HAP-1 (cell line): ENCODE results near the gene EXOSC5.

Source experiments
- DNase-seq, 2 experiments: peaks; one replicate each; pipeline ENCODE4 v3.0.0-alpha.2; 2016 to 2020; ENCODE audit warnings: low spot score in 2 of 2
- H3K27me3 ChIP-seq: fragments of 250-450 bp; sonication (Bioruptor Pico); 2 replicates; pipeline ENCODE4 v1.5.1; 2020; ENCODE audit warnings: low read depth, mild to moderate bottlenecking, moderate library complexity
- H3K36me3 ChIP-seq: fragments of 250-450 bp; sonication (Bioruptor Pico); replicated peaks from 2 replicates; pipeline ENCODE4 v1.5.1; 2020; ENCODE audit warnings: mild to moderate bottlenecking
- H3K4me1 ChIP-seq: fragments of 250-450 bp; sonication (Bioruptor Pico); 2 replicates; pipeline ENCODE4 v1.5.1; 2020; ENCODE audit warnings: mild to moderate bottlenecking
- H3K4me3 ChIP-seq: fragments of 250-450 bp; sonication (Bioruptor Pico); 2 replicates; pipeline ENCODE4 v1.5.1; 2020; ENCODE audit warnings: mild to moderate bottlenecking, moderate library complexity
- H3K9me3 ChIP-seq: fragments of 250-450 bp; sonication (Bioruptor Pico); 2 replicates; pipeline ENCODE4 v1.5.1; 2020; ENCODE audit warnings: mild to moderate bottlenecking, moderate library complexity
- in situ Hi-C: fragments of 300-500 bp; cut with MboI; formaldehyde crosslinking; loops from 3 replicates; pipeline ENCODE4 v1.14.3; 2020; ENCODE audit warnings: low sequenced_read_pairs, inconsistent platforms, mixed read lengths

The EXOSC5 gene

GRCh38 chr19:41362143-41362847 lies 34.9 kb downstream of the EXOSC5 start:
- Histone ChIP-seq H3K36me3 (no peaks in the 10 kb centered on the region), H3K9me3 (no peaks in the 10 kb centered on the region), H3K27me3 (no peaks in the 10 kb centered on the region), H3K4me1 (peaks cover 5% of the 10 kb centered on the region), H3K4me3 (no peak overlapping the region)
- no peak for DNase-seq
- in situ Hi-C loops = no loop called here

GRCh38 chr19:41359741-41360140 lies 37.4 kb downstream of the EXOSC5 start:
- Histone ChIP-seq H3K4me1 (peaks cover 5% of the 10 kb centered on the region), H3K27me3 (no peaks in the 10 kb centered on the region), H3K9me3 (no peaks in the 10 kb centered on the region), H3K36me3 (no peaks in the 10 kb centered on the region), H3K4me3 (no peak overlapping the region)
- DNase-seq = no peak
- in situ Hi-C loops = no loop called here

- Histone ChIP-seq H3K27me3 (no peaks in the 10 kb centered on the region), H3K4me1 (peaks cover 3% of the 10 kb centered on the region; the same call in 1 of the 2 replicates), H3K36me3 (no peaks in the 10 kb centered on the region), H3K4me3 (no peak overlapping the region), H3K9me3 (no peaks in the 10 kb centered on the region)
- in situ Hi-C loops = no loop called here
- no peak for DNase-seq
These were observed 39.4 kb downstream of the EXOSC5 start for GRCh38 chr19:41357746-41358145.

DNA sequence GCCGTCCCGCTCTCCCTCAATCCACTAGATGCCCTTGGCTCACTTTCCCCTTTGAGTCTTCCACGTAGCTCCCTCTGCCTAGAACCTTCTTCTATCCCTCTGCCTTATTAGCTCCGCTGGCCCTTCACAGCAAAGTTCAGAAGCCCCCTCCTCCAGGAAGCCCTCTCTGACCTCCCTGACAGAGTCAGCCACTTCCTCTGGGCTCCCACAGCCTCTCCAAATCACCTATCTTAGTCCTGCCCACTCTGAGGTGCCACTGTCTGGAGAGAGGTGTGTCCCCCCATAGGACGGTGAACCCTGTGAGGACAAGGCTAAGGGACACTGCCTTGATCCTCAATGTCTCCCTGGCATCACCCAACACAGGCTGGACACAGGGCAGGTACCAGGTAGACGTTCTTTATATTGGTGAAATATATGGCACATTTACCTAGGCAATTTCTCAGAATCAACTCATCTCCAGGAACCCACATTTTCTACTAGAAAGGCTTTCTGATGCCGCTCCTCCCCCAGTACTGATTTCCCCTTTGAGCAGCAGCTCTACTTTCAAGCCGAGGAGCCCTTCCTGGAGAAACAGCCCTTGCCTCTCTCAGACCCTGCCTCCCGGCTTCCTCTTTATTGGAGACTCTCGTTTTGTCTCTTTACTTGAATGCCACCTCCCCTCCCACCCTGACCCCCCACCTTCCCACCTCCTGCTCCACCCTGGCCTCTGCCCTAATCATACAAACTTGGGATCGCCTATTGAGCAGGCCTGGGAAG lies 40.0 kb downstream of the EXOSC5 start:
- H3K36me3 ChIP-seq = no peaks in the 10 kb centered on the region
- no peak for DNase-seq
- in situ Hi-C loops = no loop called here
- peaks cover 3% of the 10 kb centered on the region; the same call in 1 of the 2 replicates for H3K4me1 ChIP-seq
- no peak overlapping the region for H3K4me3 ChIP-seq
- no peaks in the 10 kb centered on the region for H3K9me3 ChIP-seq
- H3K27me3 ChIP-seq = no peaks in the 10 kb centered on the region

- in situ Hi-C loops = no loop called here
- no peaks in the 10 kb centered on the region for H3K36me3 ChIP-seq
- no peak overlapping the region for H3K4me3 ChIP-seq
- H3K4me1 ChIP-seq = peaks cover 3% of the 10 kb centered on the region; the same call in 1 of the 2 replicates
- no peak for DNase-seq
- no peaks in the 10 kb centered on the region for H3K27me3 ChIP-seq
- H3K9me3 ChIP-seq = no peaks in the 10 kb centered on the region
These were observed 41.4 kb downstream of the EXOSC5 start for GRCh38 chr19:41355802-41356201.

DNA sequence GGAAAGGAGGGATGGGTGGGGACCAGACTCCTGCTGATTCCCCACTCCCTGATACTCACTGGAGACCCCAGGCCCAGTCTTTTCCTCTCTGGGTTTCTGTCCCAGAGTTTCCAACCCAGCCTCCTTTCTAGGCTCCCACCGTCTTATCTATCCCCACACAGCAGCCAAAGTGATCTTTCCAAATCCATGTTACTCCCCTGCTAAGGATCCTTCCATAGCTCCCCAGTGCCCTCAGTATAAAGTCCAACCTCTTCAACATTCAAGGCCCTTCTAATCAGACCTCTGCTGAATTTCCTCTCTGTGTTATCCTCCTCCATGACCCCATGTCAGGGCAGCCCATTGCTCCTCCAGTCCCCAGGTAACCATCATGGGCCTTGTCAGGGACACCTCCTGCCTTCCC lies 42.1 kb downstream of the EXOSC5 start:
- H3K27me3 ChIP-seq = no peaks in the 10 kb centered on the region
- H3K4me3 ChIP-seq = no peak overlapping the region
- no peak for DNase-seq
- H3K4me1 ChIP-seq = peaks cover 3% of the 10 kb centered on the region; the same call in 1 of the 2 replicates
- no peaks in the 10 kb centered on the region for H3K36me3 ChIP-seq
- no peaks in the 10 kb centered on the region for H3K9me3 ChIP-seq
- in situ Hi-C loops = no loop called here

DNA sequence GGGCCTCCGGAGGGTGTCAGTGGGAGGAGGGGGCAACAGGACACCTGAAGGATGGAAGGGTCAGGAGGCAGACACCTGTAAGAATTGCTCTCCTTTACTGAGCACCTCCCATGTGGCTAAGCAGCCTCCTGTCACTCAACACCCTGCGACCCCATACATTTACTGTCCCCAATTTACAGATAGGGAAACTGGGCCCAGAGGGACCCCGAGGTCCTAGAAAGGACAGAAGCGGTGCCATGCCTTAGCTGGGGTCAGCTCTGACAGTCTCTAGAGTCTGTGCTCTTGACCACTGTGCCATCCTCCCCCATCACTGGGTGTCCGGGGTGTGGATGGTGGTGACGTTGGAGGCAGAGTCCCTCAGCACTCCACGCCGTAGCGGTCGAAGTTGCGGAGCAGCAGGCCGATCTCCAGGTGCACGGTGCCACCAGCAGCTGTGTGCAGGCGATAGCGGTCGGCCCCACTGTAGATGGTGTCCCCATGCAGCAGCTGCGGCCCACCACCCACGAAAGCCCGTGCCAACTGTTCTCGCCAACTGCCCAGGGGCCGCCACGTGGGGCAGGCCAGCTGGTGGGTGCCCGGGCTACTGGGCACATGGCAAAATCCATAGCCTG lies 42.7 kb downstream of the EXOSC5 start:
- H3K4me3 ChIP-seq = peak overlapping the region; percentile 73
- H3K36me3 ChIP-seq = no peaks in the 10 kb centered on the region
- in situ Hi-C loops = no loop called here
- peaks cover 3% of the 10 kb centered on the region; the same call in 1 of the 2 replicates for H3K4me1 ChIP-seq
- no peaks in the 10 kb centered on the region for H3K27me3 ChIP-seq
- no peak for DNase-seq
- no peaks in the 10 kb centered on the region for H3K9me3 ChIP-seq

- in situ Hi-C loops = no loop called here
- peaks cover 3% of the 10 kb centered on the region; the same call in 1 of the 2 replicates for H3K4me1 ChIP-seq
- no peaks in the 10 kb centered on the region for H3K27me3 ChIP-seq
- peak; percentile 58 to 88 for DNase-seq
- peak within 1 kb of the TSS; percentile 73 for H3K4me3 ChIP-seq
- no peaks in the 10 kb centered on the region for H3K9me3 ChIP-seq
- no peaks in the 10 kb centered on the region for H3K36me3 ChIP-seq
These were observed 43.5 kb downstream of the EXOSC5 start, which contains the start of gene TGFB1 for GRCh38 chr19:41353466-41354342. TGFB1 (minus strand) TSS chr19:41353922; CDS start chr19:41353044, 878 bp downstream.

DNA sequence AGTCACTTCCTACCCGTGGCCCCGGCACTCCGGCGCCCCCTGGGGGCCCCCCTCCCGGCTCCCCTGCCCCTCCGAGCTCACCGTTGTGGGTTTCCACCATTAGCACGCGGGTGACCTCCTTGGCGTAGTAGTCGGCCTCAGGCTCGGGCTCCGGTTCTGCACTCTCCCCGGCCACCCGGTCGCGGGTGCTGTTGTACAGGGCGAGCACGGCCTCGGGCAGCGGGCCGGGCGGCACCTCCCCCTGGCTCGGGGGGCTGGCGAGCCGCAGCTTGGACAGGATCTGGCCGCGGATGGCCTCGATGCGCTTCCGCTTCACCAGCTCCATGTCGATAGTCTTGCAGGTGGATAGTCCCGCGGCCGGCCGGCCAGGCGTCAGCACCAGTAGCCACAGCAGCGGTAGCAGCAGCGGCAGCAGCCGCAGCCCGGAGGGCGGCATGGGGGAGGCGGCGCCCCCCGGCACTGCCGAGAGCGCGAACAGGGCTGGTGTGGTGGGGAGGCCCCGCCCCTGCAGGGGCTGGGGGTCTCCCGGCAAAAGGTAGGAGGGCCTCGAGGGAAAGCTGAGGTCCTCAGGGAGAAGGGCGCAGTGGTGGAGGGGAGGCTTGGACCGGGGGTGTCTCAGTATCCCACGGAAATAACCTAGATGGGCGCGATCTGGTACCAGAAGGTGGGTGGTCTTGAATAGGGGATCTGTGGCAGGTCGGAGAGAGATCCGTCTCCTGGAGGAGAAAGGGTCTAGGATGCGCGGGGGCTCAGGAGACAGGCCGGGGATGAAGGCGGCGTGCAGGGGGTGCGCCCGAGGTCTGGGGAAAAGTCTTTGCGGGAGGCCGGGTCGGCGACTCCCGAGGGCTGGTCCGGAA lies 44.3 kb downstream of the EXOSC5 start:
- Histone ChIP-seq H3K9me3 (no peaks in the 10 kb centered on the region), H3K27me3 (no peaks in the 10 kb centered on the region), H3K4me3 (peak overlapping the region; percentile 73), H3K4me1 (peaks cover 3% of the 10 kb centered on the region; the same call in 1 of the 2 replicates), H3K36me3 (no peaks in the 10 kb centered on the region)
- in situ Hi-C loops = no loop called here
- DNase-seq = peak in 1 of 2 experiments; percentile 78

GRCh38 chr19:41352279-41352608 lies 44.9 kb downstream of the EXOSC5 start:
- no peaks in the 10 kb centered on the region; the same call in 1 of the 2 replicates for H3K36me3 ChIP-seq
- in situ Hi-C loops = no loop called here
- H3K27me3 ChIP-seq = no peaks in the 10 kb centered on the region
- peak overlapping the region; percentile 73 for H3K4me3 ChIP-seq
- no peak for DNase-seq
- H3K4me1 ChIP-seq = peaks cover 3% of the 10 kb centered on the region; the same call in 1 of the 2 replicates
- H3K9me3 ChIP-seq = no peaks in the 10 kb centered on the region

DNA sequence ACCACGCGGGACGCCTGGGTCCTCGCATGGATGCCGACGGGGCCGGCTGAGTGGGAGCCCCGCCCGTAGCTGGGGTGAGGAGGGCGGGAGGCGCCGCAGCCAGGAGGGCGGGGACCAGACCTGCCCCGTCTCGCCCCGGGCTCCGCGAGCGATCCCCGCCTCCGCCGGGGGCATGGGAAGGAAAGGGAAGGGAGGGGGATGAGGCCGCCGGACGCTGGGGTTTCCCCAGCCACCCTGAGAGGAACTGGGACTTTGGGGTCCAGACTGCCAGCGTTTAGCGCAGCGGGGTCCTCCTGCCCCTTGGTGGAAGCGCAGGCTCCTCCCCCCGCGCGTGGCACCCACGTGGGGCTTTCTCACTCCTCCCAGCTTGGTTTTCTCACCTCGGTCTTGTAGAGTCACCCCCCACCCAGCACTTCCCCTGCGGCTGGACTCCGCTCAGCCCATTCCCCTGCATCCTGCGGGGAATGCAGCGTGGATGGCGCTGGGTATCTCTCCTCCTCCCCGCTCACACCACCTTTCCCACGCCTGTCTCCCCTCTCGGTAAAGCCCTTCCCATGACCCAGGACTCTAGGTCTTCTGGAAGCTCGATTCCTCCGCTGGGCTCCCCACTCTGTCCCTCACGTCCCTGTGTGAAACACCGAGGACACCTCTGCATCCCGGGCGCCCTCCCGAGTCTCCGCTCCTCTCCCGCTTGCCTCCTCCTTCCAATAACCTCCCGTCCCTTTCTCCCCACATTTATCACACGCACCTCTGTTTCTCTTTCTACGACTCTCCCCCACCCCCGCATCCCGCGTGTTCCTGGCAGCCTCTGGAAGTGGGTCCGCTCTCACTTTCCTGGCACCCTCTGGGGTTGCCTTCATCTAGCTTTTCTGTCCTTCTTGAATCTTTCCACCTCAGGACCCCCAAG lies 45.6 kb downstream of the EXOSC5 start:
- no peaks in the 10 kb centered on the region for H3K9me3 ChIP-seq

More for the DNA sequence above, 45.6 kb downstream of the EXOSC5 start:
- Histone ChIP-seq H3K4me1 (peaks cover 3% of the 10 kb centered on the region; the same call in 1 of the 2 replicates), H3K27me3 (no peaks in the 10 kb centered on the region), H3K4me3 (peak overlapping the region; percentile 73), H3K36me3 (no peaks in the 10 kb centered on the region; the same call in 1 of the 2 replicates)
- in situ Hi-C loops = no loop called here
- DNase-seq = peak; percentile 41 to 78
